SK-N-SH (cell line): ENCODE measurements around the gene PRELID3B. TPM values are rescaled to one million over a fixed set of nuclear protein-coding genes. Genes with fewer than 3 reads are reported as not detected.

Source experiments
- CTCF ChIA-PET: fragments of 300-600, 350-600 bp; formaldehyde crosslinking; extraction: SDS; loops from one replicate; lab custom pipeline; 2021; lab: Yijun Ruan, JAX
- POLR2A ChIA-PET: fragments of 350-600 bp; sonication (Branson Sonifier 250); formaldehyde crosslinking; extraction: SDS; loops from one replicate; lab custom pipeline; 2020; ENCODE audit warnings: antibody characterized with exemption, inconsistent platforms; lab: Yijun Ruan, JAX
- DNase-seq: peaks from one replicate; pipeline ENCODE4 v3.0.0; 2012
- H2AFZ ChIP-seq: fragments of 200-600 bp; sonication (generic); 2 replicates; pipeline ENCODE4 v1.8.1; 2016; ENCODE audit warnings: antibody characterized with exemption, mild to moderate bottlenecking, low read depth
- H3F3A ChIP-seq: fragments of 200-600 bp; sonication (generic); replicated peaks from 2 replicates; pipeline ENCODE3; 2016; ENCODE audit warnings: antibody characterized with exemption, mild to moderate bottlenecking; ENCODE audit not compliant: insufficient read depth
- H3K27ac ChIP-seq, 2 experiments: fragments of 200-500 bp in 1 of 2; fragments of 200-600 bp in 1 of 2; sonication (Bioruptor generic) in 1 of 2; sonication (generic), shearing (Covaris generic) in 1 of 2; 2 replicates each; pipeline versions ENCODE4 v1.5.1 to v1.6.1; 2014 to 2016; ENCODE audit warnings: low read depth in 2 of 2, inconsistent platforms in 1 of 2, low read length in 1 of 2, mild to moderate bottlenecking in 1 of 2, mixed read lengths in 1 of 2
- H3K27me3 ChIP-seq: fragments of 200-600 bp; sonication (generic), shearing (Covaris generic); 2 replicates; pipeline ENCODE4 v1.6.1; 2016; ENCODE audit warnings: mixed run types; ENCODE audit not compliant: insufficient read depth
- H3K36me3 ChIP-seq, 2 experiments: fragments of 200-500 bp in 1 of 2; fragments of 200-600 bp in 1 of 2; sonication (Bioruptor generic) in 1 of 2; sonication (generic) in 1 of 2; replicated peaks in 1 of 2; 2 replicates each; pipeline versions ENCODE3 to v1.5.1; 2014 to 2016; ENCODE audit warnings: low read length in 1 of 2, mild to moderate bottlenecking in 1 of 2; ENCODE audit not compliant: insufficient read depth in 2 of 2, control insufficient read depth in 1 of 2
- H3K4me1 ChIP-seq, 2 experiments: fragments of 200-500 bp in 1 of 2; fragments of 200-600 bp in 1 of 2; sonication (Bioruptor generic) in 1 of 2; sonication (generic), shearing (Covaris generic) in 1 of 2; 2 replicates each; pipeline versions ENCODE4 v1.5.1 to v1.6.1; 2014 to 2016; ENCODE audit warnings: low read depth in 1 of 2, low read length in 1 of 2, mixed run types in 1 of 2; ENCODE audit not compliant: insufficient read depth in 2 of 2, control insufficient read depth in 1 of 2
- H3K4me2 ChIP-seq: fragments of 200-600 bp; sonication (generic), shearing (Covaris generic); 2 replicates; pipeline ENCODE4 v1.6.1; 2017; ENCODE audit warnings: mixed run types
- H3K4me3 ChIP-seq, 2 experiments: fragments of 200-500 bp in 1 of 2; fragments of 200-600 bp in 1 of 2; sonication (Bioruptor generic) in 1 of 2; sonication (generic), shearing (Covaris generic) in 1 of 2; 2 replicates each; pipeline versions ENCODE4 v1.5.1 to v1.8.1; 2014 to 2016; ENCODE audit warnings: low read depth in 2 of 2, inconsistent platforms in 1 of 2, low read length in 1 of 2, mild to moderate bottlenecking in 1 of 2, mixed read lengths in 1 of 2, moderate library complexity in 1 of 2
- H3K79me2 ChIP-seq: fragments of 200-600 bp; sonication (generic); 2 replicates; pipeline ENCODE4 v1.8.1; 2017; ENCODE audit warnings: mild to moderate bottlenecking; ENCODE audit not compliant: insufficient read depth
- H3K9ac ChIP-seq: fragments of 200-600 bp; sonication (generic); 2 replicates; pipeline ENCODE4 v1.6.1; 2017; ENCODE audit warnings: mixed run types
- H3K9me2 ChIP-seq: fragments of 200-600 bp; sonication (generic); 2 replicates; pipeline ENCODE4 v1.6.1; 2017; ENCODE audit warnings: mixed run types
- H3K9me3 ChIP-seq: fragments of 200-600 bp; sonication (generic); 2 replicates; pipeline ENCODE4 v1.6.1; 2017; ENCODE audit warnings: mixed run types, mild to moderate bottlenecking, moderate library complexity
- H4K20me1 ChIP-seq: fragments of 200-600 bp; sonication (generic); 2 replicates; pipeline ENCODE4 v1.6.1; 2017; ENCODE audit warnings: mild to moderate bottlenecking, mixed run types; ENCODE audit not compliant: insufficient read depth
- ELF1 ChIP-seq: IDR thresholded peaks from 2 replicates; pipeline ENCODE4 v1.4.0; 2012
- EP300 ChIP-seq, 2 experiments: IDR thresholded peaks; 2 replicates each; pipeline versions ENCODE4 v1.4.0 to v1.6.1; 2012; ENCODE audit warnings: borderline replicate concordance in 1 of 2, low read depth in 1 of 2, low read length in 1 of 2
- EZH2phosphoT487 ChIP-seq: fragments of 200-600 bp; sonication (generic); IDR thresholded peaks from 2 replicates; pipeline ENCODE4 v1.6.1; 2017; ENCODE audit warnings: low read depth, mixed run types, mild to moderate bottlenecking, antibody characterized with exemption, moderate library complexity, borderline replicate concordance
- FOXJ3 ChIP-seq: sonication (generic); formaldehyde crosslinking; IDR thresholded peaks from 2 replicates; pipeline ENCODE4 v1.5.1; 2020; ENCODE audit warnings: mild to moderate bottlenecking, missing genetic modification reagents
- GABPA ChIP-seq: IDR thresholded peaks from 2 replicates; pipeline ENCODE4 v1.4.0; 2012; ENCODE audit warnings: low read depth, mild to moderate bottlenecking
- IRF3 ChIP-seq: fragments of 150-350 bp; IDR thresholded peaks from 2 replicates; pipeline ENCODE4 v1.6.1; 2016; ENCODE audit warnings: mild to moderate bottlenecking, low read depth, low read length
- JUND ChIP-seq: IDR thresholded peaks from 2 replicates; pipeline ENCODE4 v1.4.0; 2012
- MEF2A ChIP-seq: IDR thresholded peaks from 2 replicates; pipeline ENCODE4 v1.4.0; 2012; ENCODE audit warnings: low read depth, borderline replicate concordance
- NFIC ChIP-seq: IDR thresholded peaks from 2 replicates; pipeline ENCODE4 v1.4.0; 2012; ENCODE audit warnings: borderline replicate concordance
- PBX3 ChIP-seq: IDR thresholded peaks from 2 replicates; pipeline ENCODE4; 2012
- POLR2AphosphoS5 ChIP-seq: IDR thresholded peaks from 2 replicates; pipeline ENCODE4 v1.6.1; 2012; ENCODE audit warnings: low read depth, low read length
- RAD21 ChIP-seq: IDR thresholded peaks from 2 replicates; pipeline ENCODE4 v1.6.1; 2012; ENCODE audit warnings: mild to moderate bottlenecking, low read length
- RCOR1 ChIP-seq: fragments of 150-350 bp; IDR thresholded peaks from 2 replicates; pipeline ENCODE4 v1.6.1; 2017; ENCODE audit warnings: antibody characterized with exemption, low read length
- REST ChIP-seq: IDR thresholded peaks from 2 replicates; pipeline ENCODE4 v1.6.1; 2012; ENCODE audit warnings: mild to moderate bottlenecking, low read depth, low read length, moderate library complexity
- RXRA ChIP-seq: IDR thresholded peaks from 2 replicates; pipeline ENCODE4 v1.4.0; 2012; ENCODE audit warnings: low read depth, mild to moderate bottlenecking, borderline replicate concordance
- SIN3A ChIP-seq: IDR thresholded peaks from 2 replicates; pipeline ENCODE4 v1.6.1; 2012; ENCODE audit warnings: low read depth, mild to moderate bottlenecking, low read length, moderate library complexity, borderline replicate concordance
- SMC3 ChIP-seq: IDR thresholded peaks from 2 replicates; pipeline ENCODE4 v1.6.1; 2012; ENCODE audit warnings: low read depth, low read length, improper control_type of control experiment
- TCF12 ChIP-seq: IDR thresholded peaks from 2 replicates; pipeline ENCODE4 v1.4.0; 2012
- USF2 ChIP-seq: fragments of 150-350 bp; IDR thresholded peaks from 2 replicates; pipeline ENCODE4 v1.6.1; 2017; ENCODE audit warnings: antibody characterized with exemption, low read length, low read depth, borderline replicate concordance
- YY1 ChIP-seq: IDR thresholded peaks from 2 replicates; pipeline ENCODE4 v1.4.0; 2012; ENCODE audit warnings: low read depth, mild to moderate bottlenecking
- WGBS: methylation state at CpG from one replicate; pipeline ENCODE4 v1.1.6; 2017; ENCODE audit warnings: low lambda C conversion rate; 5-methylcytosine and 5-hydroxymethylcytosine counted together
- polyA plus RNA-seq, 3 experiments: library from polyadenylated mRNA; depleted of rRNA; stranded (reverse); fragments of >200 nt; gene quantifications; 2 replicates each; pipeline ENCODE4 v1.2.3, GENCODE V29; 2012

Gene PRELID3B
- polyA plus RNA-seq, 1 of the 3 experiments (the other 2 are of a cell fraction), result 20.9 TPM

GRCh38 chr20:59025511-59025910 lies 17.1 kb downstream of the PRELID3B start:
- H3K36me3 ChIP-seq, result peaks cover 54 to 74% of the 10 kb centered on the region in 2 experiments
- POLR2A ChIA-PET, result no interaction called here
- CTCF ChIA-PET, result no interaction called here
- no peak overlapping the region for H2AFZ ChIP-seq
- no peak for TF ChIP-seq RCOR1
- TF ChIP-seq USF2, result no peak
- no peak for TF ChIP-seq MEF2A
- TF ChIP-seq IRF3, result no peak
- TF ChIP-seq RXRA, result no peak
- TF ChIP-seq POLR2AphosphoS5, result no peak
- no peak for TF ChIP-seq JUND
- no peak for TF ChIP-seq GABPA
- no peak for TF ChIP-seq FOXJ3 (CRISPR knock-in tag)
- no peak for TF ChIP-seq RAD21
- TF ChIP-seq YY1, result no peak
- no peak for TF ChIP-seq SMC3
- no peak for TF ChIP-seq EZH2phosphoT487
- TF ChIP-seq SIN3A, result no peak
- TF ChIP-seq PBX3, result no peak
- TF ChIP-seq NFIC, result no peak
- no peak for TF ChIP-seq TCF12
- TF ChIP-seq REST, result no peak
- TF ChIP-seq EP300 (IDR thresholded peaks at IDR 0.05; ENCODE audit: borderline replicate concordance in 1 of 2, low read depth in 1 of 2, low read length in 1 of 2), result no peak
- no peak for TF ChIP-seq ELF1
- 86% methylated on average over 4 of the region's 4 CpGs for WGBS
- H3K9me2 ChIP-seq, result no peaks in the 10 kb centered on the region
- no peaks in the 10 kb centered on the region for H3K27me3 ChIP-seq
- no peak overlapping the region for H3K9ac ChIP-seq
- no peak overlapping the region for H3K4me3 ChIP-seq
- H3K4me2 ChIP-seq, result no peak overlapping the region
- peaks cover 63% of the 10 kb centered on the region for H3K79me2 ChIP-seq
- H3K9me3 ChIP-seq, result no peaks in the 10 kb centered on the region
- DNase-seq, result no peak
- H3F3A ChIP-seq, result peaks cover 23% of the 10 kb centered on the region
- no peak overlapping the region; a peak in 1 of 4 replicates for H3K27ac ChIP-seq
- peaks cover 39% of the 10 kb centered on the region for H4K20me1 ChIP-seq
- H3K4me1 ChIP-seq, result peaks cover 22 to 38% of the 10 kb centered on the region in 2 experiments; a peak in 3 of 4 replicates
